Keratinocyte (primary cell): ENCODE results near the gene CHCHD6.

Experiments used
- EZH2 ChIP-seq: IDR thresholded peaks from one replicate; pipeline ENCODE4 v1.6.1; 2012; ENCODE audit warnings: inconsistent platforms, mild to moderate bottlenecking, low read length, moderate library complexity
- TF ChIP-seq, protein P1 (sequence below), 3 experiments: IDR thresholded peaks in 1 of 3; conservative IDR thresholded peaks in 1 of 3; optimal IDR thresholded peaks in 1 of 3; 2 replicates in 2 of 3; 3 replicates in 1 of 3; pipeline versions ENCODE3 to v1.5.1; 2011; ENCODE audit warnings: low read length in 3 of 3, mild to moderate bottlenecking in 3 of 3, moderate library complexity in 2 of 3, control low read depth in 1 of 3, inconsistent platforms in 1 of 3; ENCODE audit not compliant: insufficient read depth in 2 of 3; ENCODE audit errors: extremely low read depth in 1 of 3

DNA sequence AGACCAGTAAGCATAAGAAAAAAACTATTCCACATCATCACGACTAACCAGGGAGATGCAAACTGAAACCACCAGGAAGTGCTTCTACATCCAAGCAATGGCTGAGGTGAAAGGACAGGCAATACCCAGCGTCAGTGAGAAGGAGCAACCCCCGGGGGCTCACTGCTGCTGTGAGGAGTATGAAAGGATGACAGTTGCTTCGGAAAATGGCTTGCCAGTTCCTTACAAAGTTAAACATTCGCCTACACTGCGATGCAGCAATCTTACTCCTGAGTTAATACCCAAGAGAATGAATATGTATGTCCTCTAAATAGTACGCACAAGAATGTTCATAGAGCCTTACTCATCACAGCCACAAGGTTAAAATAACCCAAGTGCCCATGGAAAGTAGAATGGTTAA, 265.5 kb downstream of the CHCHD6 start:
- TF ChIP-seq, protein P1, sequence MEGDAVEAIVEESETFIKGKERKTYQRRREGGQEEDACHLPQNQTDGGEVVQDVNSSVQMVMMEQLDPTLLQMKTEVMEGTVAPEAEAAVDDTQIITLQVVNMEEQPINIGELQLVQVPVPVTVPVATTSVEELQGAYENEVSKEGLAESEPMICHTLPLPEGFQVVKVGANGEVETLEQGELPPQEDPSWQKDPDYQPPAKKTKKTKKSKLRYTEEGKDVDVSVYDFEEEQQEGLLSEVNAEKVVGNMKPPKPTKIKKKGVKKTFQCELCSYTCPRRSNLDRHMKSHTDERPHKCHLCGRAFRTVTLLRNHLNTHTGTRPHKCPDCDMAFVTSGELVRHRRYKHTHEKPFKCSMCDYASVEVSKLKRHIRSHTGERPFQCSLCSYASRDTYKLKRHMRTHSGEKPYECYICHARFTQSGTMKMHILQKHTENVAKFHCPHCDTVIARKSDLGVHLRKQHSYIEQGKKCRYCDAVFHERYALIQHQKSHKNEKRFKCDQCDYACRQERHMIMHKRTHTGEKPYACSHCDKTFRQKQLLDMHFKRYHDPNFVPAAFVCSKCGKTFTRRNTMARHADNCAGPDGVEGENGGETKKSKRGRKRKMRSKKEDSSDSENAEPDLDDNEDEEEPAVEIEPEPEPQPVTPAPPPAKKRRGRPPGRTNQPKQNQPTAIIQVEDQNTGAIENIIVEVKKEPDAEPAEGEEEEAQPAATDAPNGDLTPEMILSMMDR (optimal IDR thresholded peaks at IDR 0.05 in 1 of 3, IDR thresholded peaks at IDR 0.05 in 1 of 3, conservative IDR thresholded peaks at IDR 0.05 in 1 of 3; ENCODE audit: extremely low read depth in 1 of 3, insufficient read depth in 2 of 3, low read length in 3 of 3): no peak
- no peak for TF ChIP-seq EZH2
